B cell (primary cell): ENCODE measurements around the gene PLS1. TPM values are rescaled to one million over a fixed set of nuclear protein-coding genes. Genes with fewer than 3 reads are reported as not detected.

Source experiments
- ATAC-seq: fragments of 200-7000 bp; cut with Tn5 transposase; one replicate; pipeline ENCODE4 v1.10.0; 2021; ENCODE audit warnings: low read depth, mild to moderate bottlenecking, moderate number of reproducible peaks, moderate library complexity
- CTCF ChIA-PET: fragments of 350-600 bp; sonication (Branson Sonifier 250); formaldehyde crosslinking; loops from one replicate; lab custom pipeline; 2021; ENCODE audit warnings: antibody characterized with exemption, inconsistent platforms; lab: Charles Lee
- POLR2A ChIA-PET: fragments of 350-600 bp; sonication (Branson Sonifier 250); formaldehyde crosslinking; loops from one replicate; lab custom pipeline; 2021; ENCODE audit warnings: antibody characterized with exemption; lab: Charles Lee
- DNase-seq: peaks from one replicate; pipeline ENCODE4 v3.0.0; 2013
- H2AFZ ChIP-seq: 2 replicates; pipeline ENCODE4 v1.6.1; 2012; ENCODE audit warnings: mild to moderate bottlenecking, low read depth, low read length; ENCODE audit not compliant: insufficient read depth, poor library complexity, severe bottlenecking
- H3K27ac ChIP-seq, 2 donors: 1 replicate in 1 of 2; 2 replicates in 1 of 2; pipeline ENCODE4 v1.5.1; 2012 to 2013; ENCODE audit warnings: low read length in 2 of 2, mild to moderate bottlenecking in 2 of 2, moderate library complexity in 1 of 2
- H3K27me3 ChIP-seq, 4 experiments: fragments of 200-600 bp in 1 of 4; sonication (generic) in 1 of 4; replicated peaks in 1 of 4; 1 replicate in 2 of 4; 2 replicates in 2 of 4; pipeline versions ENCODE4 v1.6.1 to v1.7.0; 2013 to 2016; ENCODE audit warnings: low read length in 3 of 4, mild to moderate bottlenecking in 2 of 4, mixed read lengths in 1 of 4, moderate library complexity in 1 of 4; ENCODE audit not compliant: insufficient read depth in 4 of 4, control insufficient read depth in 3 of 4; ENCODE audit errors: control extremely low read depth in 1 of 4
- H3K36me3 ChIP-seq, 2 experiments: replicated peaks in 1 of 2; 1 replicate in 1 of 2; 2 replicates in 1 of 2; pipeline versions ENCODE4 v1.6.1 to v1.7.1; 2013; ENCODE audit warnings: low read length in 1 of 2; ENCODE audit not compliant: insufficient read depth in 2 of 2, control insufficient read depth in 1 of 2; ENCODE audit errors: control extremely low read depth in 1 of 2, extremely low read depth in 1 of 2
- H3K4me1 ChIP-seq, 2 donors: fragments of 200-600 bp in 1 of 2; sonication (generic) in 1 of 2; 1 replicate in 1 of 2; 2 replicates in 1 of 2; pipeline versions ENCODE4 v1.5.1 to v1.6.1; 2013 to 2017; ENCODE audit warnings: low read length in 2 of 2; ENCODE audit not compliant: control insufficient read depth in 2 of 2, insufficient read depth in 2 of 2
- H3K4me2 ChIP-seq: replicated peaks from 2 replicates; pipeline ENCODE3; 2012; ENCODE audit warnings: mild to moderate bottlenecking, low read depth, low read length; ENCODE audit not compliant: poor library complexity, severe bottlenecking
- H3K4me3 ChIP-seq, 5 experiments: fragments of 200-600 bp in 1 of 5; sonication (generic) in 1 of 5; 1 replicate in 3 of 5; 2 replicates in 2 of 5; pipeline versions ENCODE4 v1.5.1 to v1.7.0; 2011 to 2016; ENCODE audit warnings: low read length in 4 of 5, mild to moderate bottlenecking in 4 of 5, low read depth in 2 of 5, control low read depth in 1 of 5, moderate library complexity in 1 of 5; ENCODE audit not compliant: insufficient read depth in 1 of 5; ENCODE audit errors: control extremely low read depth in 1 of 5, extremely low read depth in 1 of 5
- H3K79me2 ChIP-seq: fragments of 200-600 bp; sonication (generic); one replicate; pipeline ENCODE4 v1.6.0; 2016; ENCODE audit warnings: low read length; ENCODE audit not compliant: control insufficient read depth, insufficient read depth
- H3K9ac ChIP-seq: fragments of 200-600 bp; sonication (generic); 2 replicates; pipeline ENCODE4 v1.6.1; 2017; ENCODE audit warnings: mild to moderate bottlenecking, low read length, moderate library complexity
- H3K9me3 ChIP-seq, 3 donors: one replicate each; pipeline versions ENCODE4 v1.6.1 to v1.7.1; 2013; ENCODE audit warnings: low read length in 2 of 3; ENCODE audit not compliant: control insufficient read depth in 2 of 3, insufficient read depth in 1 of 3; ENCODE audit errors: control extremely low read depth in 1 of 3
- H4K20me1 ChIP-seq: 2 replicates; pipeline ENCODE4 v1.6.0; 2012; ENCODE audit warnings: mild to moderate bottlenecking, low read length; ENCODE audit not compliant: insufficient read depth, control insufficient read depth, poor library complexity, severe bottlenecking
- H3K27ac Mint-ChIP-seq: one replicate; pipeline ENCODE4 v1.8.0; 2021; ENCODE audit warnings: mixed read lengths
- H3K27me3 Mint-ChIP-seq: one replicate; pipeline ENCODE4 v1.8.0; 2021; ENCODE audit warnings: mixed read lengths
- H3K4me1 Mint-ChIP-seq: one replicate; pipeline ENCODE4 v1.8.0; 2021; ENCODE audit warnings: mixed read lengths
- H3K4me3 Mint-ChIP-seq: one replicate; pipeline ENCODE4 v1.8.0; 2021; ENCODE audit warnings: mixed read lengths
- H3K9me3 Mint-ChIP-seq: one replicate; pipeline ENCODE4 v1.8.0; 2022; ENCODE audit warnings: mixed read lengths; ENCODE audit not compliant: insufficient read depth
- EZH2 ChIP-seq: IDR thresholded peaks from 2 replicates; pipeline ENCODE4 v1.6.1; 2012; ENCODE audit warnings: borderline replicate concordance, low read depth, mild to moderate bottlenecking, moderate library complexity, low read length; ENCODE audit not compliant: insufficient read depth, poor library complexity, severe bottlenecking
- WGBS: methylation state at CpG from one replicate; pipeline ENCODE4 v1.1.5; 2013; ENCODE audit warnings: missing lambda C conversion rate; ENCODE audit not compliant: insufficient coverage; 5-methylcytosine and 5-hydroxymethylcytosine counted together
- intact Hi-C: fragments of 100-400 bp; cut with micrococcal nuclease; formaldehyde crosslinking; loops from one replicate; pipeline ENCODE4 v1.10.0; 2022
- polyA plus RNA-seq: library from polyadenylated mRNA; depleted of rRNA; stranded (reverse); fragments of >200 nt; gene quantifications from 2 replicates; pipeline ENCODE4 v1.2.3, GENCODE V29; 2012
- total RNA-seq, 2 donors: library from RNA; stranded (reverse); fragments of 120-200 nt in 1 of 2; gene quantifications; 1 replicate in 1 of 2; 2 replicates in 1 of 2; pipeline versions ENCODE4 v1.2.3 to v1.2.4, GENCODE V29; 2013 to 2022
- TF ChIP-seq, protein P1 (sequence below): fragments of 200-600 bp; IDR thresholded peaks from one replicate; pipeline ENCODE4 v1.8.0; 2022; ENCODE audit warnings: antibody characterized with exemption, mild to moderate bottlenecking

PLS1 gene
- total and polyA plus RNA-seq, 2 donors (not counting 1 experiment from before 2014, with no cell fraction given), result 0.13 to 0.74 TPM

DNA sequence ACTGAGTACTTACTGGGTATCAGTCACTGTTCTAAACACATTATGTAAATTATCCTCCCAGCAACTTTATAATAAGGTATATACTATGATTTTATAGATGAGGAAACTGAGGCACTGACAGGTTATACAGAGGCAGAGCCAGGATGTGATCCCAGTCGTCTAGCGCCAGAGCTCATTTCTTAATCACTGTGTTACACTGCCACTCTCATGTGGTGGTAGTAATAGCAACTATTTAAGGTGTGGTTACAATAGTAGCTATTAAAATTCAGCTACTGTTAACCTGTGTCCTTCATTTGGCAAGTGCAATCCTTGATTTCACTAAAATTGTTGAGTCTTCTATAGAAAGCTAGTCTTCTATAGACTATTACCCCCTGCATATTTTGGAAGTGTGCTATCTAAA is 84.5 kb downstream of the PLS1 start:
- H3K9me3 Mint-ChIP-seq, result no peaks in the 10 kb centered on the region
- no peak overlapping the region for H3K27ac Mint-ChIP-seq
- H3K9ac ChIP-seq, result no peak overlapping the region
- H3K4me1 ChIP-seq, result no peaks in the 10 kb centered on the region
- intact Hi-C loops, result no loop called here
- no peak overlapping the region for H3K4me2 ChIP-seq
- H2AFZ ChIP-seq, result no peak overlapping the region
- no peaks in the 10 kb centered on the region for H4K20me1 ChIP-seq
- no peaks in the 10 kb centered on the region for H3K27me3 ChIP-seq
- WGBS, result no CpG with 5 or more reads among the region's 2 CpGs
- no peak overlapping the region for H3K27ac ChIP-seq
- POLR2A ChIA-PET, result no interaction called here
- H3K4me1 Mint-ChIP-seq, result no peaks in the 10 kb centered on the region
- no peaks in the 10 kb centered on the region for H3K27me3 Mint-ChIP-seq
- CTCF ChIA-PET, result no interaction called here
- H3K9me3 ChIP-seq, result no peaks in the 10 kb centered on the region
- H3K79me2 ChIP-seq, result no peaks in the 10 kb centered on the region
- H3K4me3 Mint-ChIP-seq, result no peak overlapping the region
- H3K4me3 ChIP-seq, result no peak overlapping the region
- ATAC-seq (no peak), DNase-seq (no peak)
- no peak for TF ChIP-seq EZH2
- TF ChIP-seq, protein P1, sequence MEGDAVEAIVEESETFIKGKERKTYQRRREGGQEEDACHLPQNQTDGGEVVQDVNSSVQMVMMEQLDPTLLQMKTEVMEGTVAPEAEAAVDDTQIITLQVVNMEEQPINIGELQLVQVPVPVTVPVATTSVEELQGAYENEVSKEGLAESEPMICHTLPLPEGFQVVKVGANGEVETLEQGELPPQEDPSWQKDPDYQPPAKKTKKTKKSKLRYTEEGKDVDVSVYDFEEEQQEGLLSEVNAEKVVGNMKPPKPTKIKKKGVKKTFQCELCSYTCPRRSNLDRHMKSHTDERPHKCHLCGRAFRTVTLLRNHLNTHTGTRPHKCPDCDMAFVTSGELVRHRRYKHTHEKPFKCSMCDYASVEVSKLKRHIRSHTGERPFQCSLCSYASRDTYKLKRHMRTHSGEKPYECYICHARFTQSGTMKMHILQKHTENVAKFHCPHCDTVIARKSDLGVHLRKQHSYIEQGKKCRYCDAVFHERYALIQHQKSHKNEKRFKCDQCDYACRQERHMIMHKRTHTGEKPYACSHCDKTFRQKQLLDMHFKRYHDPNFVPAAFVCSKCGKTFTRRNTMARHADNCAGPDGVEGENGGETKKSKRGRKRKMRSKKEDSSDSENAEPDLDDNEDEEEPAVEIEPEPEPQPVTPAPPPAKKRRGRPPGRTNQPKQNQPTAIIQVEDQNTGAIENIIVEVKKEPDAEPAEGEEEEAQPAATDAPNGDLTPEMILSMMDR, result no peak
- no peaks in the 10 kb centered on the region for H3K36me3 ChIP-seq

DNA sequence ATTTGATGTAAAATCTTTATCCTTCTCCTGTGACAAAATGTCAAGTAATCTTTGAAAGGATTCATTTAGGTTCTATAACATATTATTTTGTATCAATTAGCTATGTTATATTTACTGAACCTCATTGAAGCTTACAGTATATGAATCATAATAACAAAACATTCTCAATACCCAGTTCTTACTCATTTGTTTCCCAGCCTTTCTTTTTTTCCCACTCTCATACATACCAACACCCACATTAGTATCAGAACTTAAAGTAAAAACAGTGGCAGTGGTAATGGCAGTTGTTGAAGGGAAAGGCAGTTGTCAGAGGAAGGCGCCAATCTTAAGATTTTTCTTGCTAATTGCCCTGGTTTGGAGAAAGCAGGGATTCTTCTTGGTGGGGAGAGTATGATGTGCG is 94.4 kb downstream of the PLS1 start:
- TF ChIP-seq EZH2, result no peak
- TF ChIP-seq, protein P1, result no peak
- ChIA-PET CTCF (no interaction called here), POLR2A (no interaction called here)
- no CpG with 5 or more reads among the region's 2 CpGs for WGBS
- H3K9me3 ChIP-seq, result no peaks in the 10 kb centered on the region
- H3K4me3 ChIP-seq, result no peak overlapping the region
- H3K4me1 ChIP-seq, result no peaks in the 10 kb centered on the region
- no peaks in the 10 kb centered on the region for H3K27me3 ChIP-seq
- no peak overlapping the region for H3K4me2 ChIP-seq
- Mint-ChIP-seq H3K9me3 (no peaks in the 10 kb centered on the region), H3K27me3 (no peaks in the 10 kb centered on the region), H3K4me3 (no peak overlapping the region), H3K27ac (no peak overlapping the region), H3K4me1 (no peaks in the 10 kb centered on the region)
- H3K36me3 ChIP-seq, result no peaks in the 10 kb centered on the region
- no peak for DNase-seq
- no peaks in the 10 kb centered on the region for H4K20me1 ChIP-seq
- H3K27ac ChIP-seq, result no peak overlapping the region
- H3K9ac ChIP-seq, result no peak overlapping the region
- H3K79me2 ChIP-seq, result no peaks in the 10 kb centered on the region
- H2AFZ ChIP-seq, result no peak overlapping the region
- intact Hi-C loops, result no loop called here
- ATAC-seq, result no peak
